NCI-H1105 treated with DMSO at 0.1 percent for 48 hours (cell line): ENCODE results near the gene OSBP2.
"Not testable (repeated sequence)": the region's sequence is repeated elsewhere in the genome, so short reads cannot be mapped to it uniquely, and the experiment has no call there.

Experiments
- DNase-seq: peaks from one replicate; lab custom pipeline; 2025; lab: John Stamatoyannopoulos, UW

Gene OSBP2

GRCh38 chr22:30679895-30680690 lies 14.6 kb upstream of the OSBP2 start:
- DNase-seq: not testable (repeated sequence)

- no peak for DNase-seq
These were observed 13.5 kb upstream of the OSBP2 start for GRCh38 chr22:30680991-30681770.

DNA sequence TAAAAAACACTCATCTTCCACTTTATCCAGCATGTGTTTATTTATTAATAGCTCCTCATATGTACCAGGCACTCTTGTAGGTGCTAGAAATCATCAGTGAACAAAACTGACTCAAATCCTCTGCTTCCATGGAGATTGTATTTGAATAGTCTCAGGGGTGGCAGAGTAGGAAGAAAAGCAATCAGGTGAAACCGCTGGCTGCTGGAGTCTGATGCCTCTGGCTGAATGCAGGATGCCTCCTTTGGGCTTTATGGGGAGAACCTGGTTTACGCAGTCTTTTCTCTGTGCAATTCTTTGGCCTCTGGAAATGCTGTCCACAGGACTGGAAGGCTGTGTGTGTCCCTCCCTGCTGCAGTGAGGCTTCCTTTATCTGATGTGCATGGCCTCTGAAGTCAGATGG lies 12.8 kb upstream of the OSBP2 start:
- no peak for DNase-seq

GRCh38 chr22:30685178-30685577 lies 9.5 kb upstream of the OSBP2 start:
- no peak for DNase-seq

DNA sequence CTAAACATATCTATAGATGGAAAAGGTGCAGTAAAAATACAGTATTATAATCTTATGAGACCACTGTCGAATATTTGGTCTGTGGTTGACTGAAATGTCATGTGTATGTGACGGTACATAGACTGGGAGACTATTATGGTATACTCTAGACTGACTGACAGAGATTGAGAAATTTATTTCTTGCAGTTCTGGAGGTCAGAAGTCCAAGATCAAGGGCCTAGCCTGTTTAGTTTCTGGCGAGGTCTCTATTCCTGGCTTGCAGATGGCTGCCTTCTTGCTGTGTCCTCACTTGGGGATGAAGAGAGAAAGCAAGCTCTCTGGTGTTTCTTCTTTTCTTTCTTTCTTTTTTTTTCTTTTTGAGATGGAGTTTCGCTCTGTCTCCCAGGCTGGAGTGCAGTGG lies 7.3 kb upstream of the OSBP2 start:
- DNase-seq: no peak

DNA sequence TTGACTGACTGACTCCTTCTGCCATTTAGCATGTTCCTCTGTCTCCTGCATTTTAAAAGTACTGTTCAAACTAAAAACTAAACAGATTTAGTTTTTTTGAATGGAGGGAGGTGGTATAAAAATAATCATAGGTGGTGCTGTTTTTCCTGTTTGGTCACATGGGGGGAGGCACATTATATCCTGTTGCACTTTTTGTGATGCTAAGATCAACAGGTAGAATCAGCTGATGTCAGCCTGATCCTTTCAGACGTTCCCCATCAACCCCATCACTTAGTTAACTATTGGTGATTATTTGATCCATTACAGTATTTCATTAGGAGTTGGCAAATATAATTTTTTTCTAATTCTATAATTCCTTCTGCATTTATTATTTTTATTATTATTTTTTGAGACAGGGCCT lies 5.1 kb upstream of the OSBP2 start:
- DNase-seq: no peak

DNA sequence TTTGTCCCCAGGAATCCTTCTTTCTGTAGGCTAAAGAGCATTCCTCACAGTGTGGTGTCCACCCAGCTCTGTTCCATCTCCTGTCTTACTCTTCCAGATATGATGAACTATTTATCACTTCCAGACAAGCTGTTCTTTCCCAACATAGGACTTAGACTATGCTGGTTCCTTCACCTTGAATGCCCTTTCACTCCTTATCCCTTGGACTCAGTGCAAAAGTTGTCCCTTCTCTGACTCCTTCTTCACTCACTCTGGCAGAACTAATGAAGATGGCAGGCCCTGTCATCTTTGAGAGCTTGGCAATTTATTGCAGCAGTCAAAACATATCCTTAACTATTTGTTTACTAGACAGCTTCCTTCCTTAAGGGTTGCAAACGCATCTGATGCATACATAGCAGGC lies 3.5 kb upstream of the OSBP2 start:
- DNase-seq: no peak

GRCh38 chr22:30694171-30694639 lies 469 bp upstream of the OSBP2 start:
- peak; percentile 73 for DNase-seq

DNA sequence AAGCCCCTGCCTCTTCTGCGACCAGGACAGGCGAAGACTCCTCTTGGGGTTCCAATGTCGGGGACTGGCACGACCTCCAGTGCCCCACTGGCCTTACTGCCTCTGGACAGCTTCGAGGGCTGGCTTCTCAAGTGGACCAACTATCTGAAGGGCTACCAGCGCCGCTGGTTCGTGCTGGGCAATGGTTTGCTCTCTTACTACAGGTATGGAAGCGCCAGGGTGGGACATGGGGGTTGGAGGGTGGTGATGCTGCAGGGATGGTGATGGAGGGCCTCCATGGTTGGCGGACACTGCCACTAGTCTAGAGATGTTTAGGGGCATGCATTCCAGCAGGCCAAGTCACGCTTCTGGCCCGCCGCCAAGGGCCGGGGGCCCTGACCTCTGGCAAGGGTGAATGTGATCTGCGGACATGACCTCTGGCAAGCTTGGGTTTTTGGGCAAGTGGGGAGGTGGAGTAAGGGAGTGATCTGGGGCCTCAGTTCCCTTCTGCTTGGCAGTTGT lies 727 bp downstream of the OSBP2 start:
- DNase-seq: no peak

DNA sequence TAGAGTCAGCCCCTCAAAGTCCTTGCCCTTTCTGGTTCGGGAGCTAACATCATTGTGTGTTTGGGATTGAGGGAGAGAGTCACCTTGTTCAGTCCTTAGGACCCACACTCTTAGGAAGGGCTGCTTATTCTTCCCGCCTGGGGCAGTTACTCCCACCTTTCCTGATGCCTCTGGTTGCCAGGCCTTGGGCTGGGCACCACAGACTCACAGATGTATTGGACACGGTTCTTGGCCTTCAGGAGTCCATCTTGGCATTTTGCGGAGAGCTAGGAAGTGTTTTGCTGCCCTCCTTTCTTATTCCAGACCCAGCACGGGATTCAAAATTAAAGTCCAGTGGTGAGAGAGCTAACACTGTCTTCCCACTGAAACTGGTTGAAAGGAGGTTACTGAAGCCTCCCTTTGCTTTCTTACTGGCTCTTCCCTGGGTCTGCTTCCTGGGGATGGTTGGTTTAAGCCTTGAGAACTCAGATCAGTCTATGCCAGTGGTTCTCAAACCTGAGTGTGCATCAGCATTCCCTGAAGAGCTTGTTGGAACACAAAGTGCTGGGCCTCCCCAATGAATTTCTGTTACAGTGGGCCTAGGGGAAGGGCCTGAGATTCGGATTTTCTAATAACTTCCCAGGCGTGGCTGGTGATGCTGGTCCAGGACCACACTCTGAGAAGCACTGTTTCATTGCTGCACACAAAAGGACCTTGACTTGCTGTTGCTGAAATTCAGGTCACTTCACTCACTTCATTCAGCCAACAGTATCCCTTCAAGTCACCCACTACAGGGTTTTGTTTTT lies 1.4 kb downstream of the OSBP2 start:
- DNase-seq: no peak

- DNase-seq: no peak
These were observed 3.3 kb downstream of the OSBP2 start for GRCh38 chr22:30697975-30698374.

DNA sequence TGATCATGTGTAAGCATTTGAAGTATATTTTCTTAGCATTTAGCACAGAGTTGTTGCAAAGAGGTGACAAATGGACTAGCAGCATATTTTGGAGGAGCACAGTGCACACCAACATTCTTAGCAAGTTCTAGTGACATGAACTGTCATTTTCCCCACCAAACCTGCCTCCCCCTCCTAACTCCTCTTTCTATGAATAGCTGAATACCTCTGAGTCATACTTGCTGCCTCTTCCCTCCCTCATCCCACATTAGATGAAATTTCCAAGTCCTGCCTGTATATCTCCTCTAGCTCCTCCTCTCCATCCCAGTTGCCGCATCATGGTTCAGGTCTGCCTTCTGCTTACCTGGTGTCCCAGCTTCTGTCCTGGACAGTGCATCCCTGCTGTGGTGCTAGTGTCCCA lies 7.2 kb downstream of the OSBP2 start:
- no peak for DNase-seq

DNA sequence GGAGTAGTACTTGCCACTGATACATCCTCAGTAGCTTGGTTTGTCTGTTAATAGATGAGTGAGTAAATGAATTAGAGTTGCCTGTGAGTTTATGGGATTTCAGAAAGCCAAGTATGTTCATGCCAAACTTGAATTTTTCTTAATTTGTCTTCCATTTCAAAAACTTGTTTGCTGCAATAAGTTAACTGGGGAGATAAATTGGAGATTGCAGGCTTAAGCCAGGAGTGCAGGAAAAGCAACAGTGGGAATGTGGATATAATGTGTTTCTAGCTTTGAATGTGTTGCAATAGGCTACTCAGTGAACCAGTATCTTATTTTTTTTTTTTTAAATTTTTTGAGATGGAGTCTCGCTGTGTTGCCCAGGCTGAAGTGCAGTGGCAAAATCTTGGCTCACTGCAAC lies 8.2 kb downstream of the OSBP2 start:
- no peak for DNase-seq

DNA sequence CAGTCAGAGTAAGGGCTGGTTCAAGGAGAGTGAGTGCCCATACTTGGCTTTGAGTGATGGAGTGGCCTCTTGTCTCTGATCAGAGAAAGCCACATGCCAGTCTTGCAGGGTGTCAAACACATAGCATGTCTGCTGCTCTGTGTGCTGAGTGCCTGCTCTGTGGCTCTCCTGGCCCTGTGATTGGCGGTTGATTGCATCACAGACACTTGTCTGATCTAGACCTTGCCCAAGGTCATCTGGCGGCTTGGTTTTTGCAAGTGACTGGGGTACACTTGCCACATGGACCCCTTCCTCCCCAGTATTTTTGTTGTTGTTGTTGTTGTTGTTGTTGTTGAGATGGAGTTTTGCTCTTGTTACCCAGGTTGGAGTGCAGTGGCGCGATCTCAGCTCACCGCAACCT lies 10.3 kb downstream of the OSBP2 start:
- DNase-seq: no peak

DNA sequence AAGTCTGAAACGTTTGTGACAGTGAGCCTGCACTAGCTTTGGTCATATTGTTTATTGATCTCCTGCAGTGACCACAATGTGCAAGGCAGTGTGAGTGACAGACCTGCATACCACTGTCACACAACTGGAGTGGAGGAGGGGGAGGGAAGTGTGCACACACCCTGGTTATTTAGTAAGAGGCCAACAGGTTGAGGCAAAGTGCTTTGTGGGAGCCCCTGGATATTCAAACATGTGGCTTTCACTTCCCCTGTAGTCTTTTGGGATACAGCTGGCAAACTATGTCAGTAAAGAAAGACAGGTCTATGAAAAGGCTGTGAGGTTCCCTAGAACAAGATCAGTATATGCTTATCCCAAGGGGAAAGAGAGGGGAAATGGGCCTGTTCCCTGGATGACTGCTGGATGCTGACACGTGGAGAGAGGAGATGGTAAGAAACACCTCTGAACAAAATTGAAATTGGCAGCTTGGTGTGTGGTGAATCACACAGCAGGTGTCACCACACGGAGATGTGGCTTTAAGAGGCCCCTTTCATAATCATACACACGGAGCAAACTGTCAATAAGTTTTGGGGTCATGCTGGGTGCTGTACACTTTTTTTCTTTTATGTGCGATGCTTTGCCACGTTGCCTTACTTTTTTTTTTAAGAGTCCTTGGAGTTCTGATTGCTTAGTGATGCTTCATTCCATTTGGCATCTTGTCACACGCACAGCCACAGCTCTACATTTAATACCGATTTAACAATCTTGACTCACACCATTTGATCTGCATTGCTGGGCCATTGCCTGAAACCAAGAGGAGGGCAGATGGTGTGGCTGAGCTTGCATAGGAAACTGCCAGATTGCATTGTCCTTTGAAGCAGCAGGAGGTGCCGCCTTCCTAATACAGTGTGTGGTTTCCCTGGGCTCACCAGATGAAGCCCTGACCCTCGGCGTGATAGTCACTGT lies 11.3 kb downstream of the OSBP2 start:
- no peak for DNase-seq

- not testable (repeated sequence) for DNase-seq
These were observed 15.3 kb downstream of the OSBP2 start for GRCh38 chr22:30709980-30710379.

DNA sequence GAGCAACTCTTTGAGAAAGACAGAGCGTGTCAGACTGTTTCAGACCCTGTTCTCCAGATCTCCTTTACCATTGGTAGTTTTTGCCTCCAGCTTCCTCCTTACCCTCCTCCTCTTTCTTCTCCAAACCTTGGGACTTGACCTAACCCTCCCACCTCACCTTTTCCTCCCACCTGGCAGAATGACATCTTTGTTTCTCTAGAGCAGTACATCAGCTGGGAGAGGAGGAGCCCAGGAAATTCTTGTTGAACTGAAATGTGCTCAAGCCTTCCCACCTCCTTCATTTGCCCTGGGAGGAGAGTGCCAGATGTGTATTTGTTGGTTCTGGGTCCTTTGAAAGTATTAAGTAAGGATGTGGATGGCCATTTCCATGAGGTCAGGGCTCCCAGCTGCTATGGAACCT lies 17.4 kb downstream of the OSBP2 start:
- no peak for DNase-seq

DNA sequence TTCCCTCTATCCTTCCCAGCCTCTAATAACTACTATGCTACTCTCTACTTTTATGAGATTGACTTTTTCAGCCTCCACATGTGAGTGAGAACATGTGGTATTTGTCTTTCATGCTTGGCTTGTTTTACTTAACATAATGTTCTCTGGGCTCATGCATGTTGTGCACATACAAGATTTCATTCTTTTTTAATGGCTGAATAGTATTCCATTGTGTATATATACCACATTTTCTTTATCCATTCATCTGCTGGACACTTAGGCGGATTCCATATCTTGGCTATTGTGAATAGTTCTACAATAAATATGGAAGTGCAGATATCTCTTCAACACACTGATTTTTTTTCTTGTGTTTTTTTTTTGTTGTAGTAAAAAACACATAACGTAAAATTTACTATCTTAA lies 19.4 kb downstream of the OSBP2 start:
- DNase-seq: no peak

GRCh38 chr22:30717331-30717921 lies 22.8 kb downstream of the OSBP2 start:
- DNase-seq: no peak

- no peak for DNase-seq
These were observed 23.3 kb downstream of the OSBP2 start for GRCh38 chr22:30717952-30718351.

GRCh38 chr22:30718491-30718890 lies 23.8 kb downstream of the OSBP2 start:
- DNase-seq: no peak
